Stimulated activated CD4-positive, alpha-beta T cell treated with anti-CD3 and anti-CD28 coated beads, Interleukin-4, amount 100 ng/mL, for 48 hours (primary cell): ENCODE data around the gene RSAD1.

Source experiments
- DNase-seq, 2 donors: peaks; one replicate each; pipeline ENCODE4 v3.0.0-alpha.2; 2020; ENCODE audit warnings: low read depth in 2 of 2

Gene RSAD1

GRCh38 chr17:50458270-50458669 lies 20.4 kb upstream of the RSAD1 start:
- DNase-seq: no peak

DNA sequence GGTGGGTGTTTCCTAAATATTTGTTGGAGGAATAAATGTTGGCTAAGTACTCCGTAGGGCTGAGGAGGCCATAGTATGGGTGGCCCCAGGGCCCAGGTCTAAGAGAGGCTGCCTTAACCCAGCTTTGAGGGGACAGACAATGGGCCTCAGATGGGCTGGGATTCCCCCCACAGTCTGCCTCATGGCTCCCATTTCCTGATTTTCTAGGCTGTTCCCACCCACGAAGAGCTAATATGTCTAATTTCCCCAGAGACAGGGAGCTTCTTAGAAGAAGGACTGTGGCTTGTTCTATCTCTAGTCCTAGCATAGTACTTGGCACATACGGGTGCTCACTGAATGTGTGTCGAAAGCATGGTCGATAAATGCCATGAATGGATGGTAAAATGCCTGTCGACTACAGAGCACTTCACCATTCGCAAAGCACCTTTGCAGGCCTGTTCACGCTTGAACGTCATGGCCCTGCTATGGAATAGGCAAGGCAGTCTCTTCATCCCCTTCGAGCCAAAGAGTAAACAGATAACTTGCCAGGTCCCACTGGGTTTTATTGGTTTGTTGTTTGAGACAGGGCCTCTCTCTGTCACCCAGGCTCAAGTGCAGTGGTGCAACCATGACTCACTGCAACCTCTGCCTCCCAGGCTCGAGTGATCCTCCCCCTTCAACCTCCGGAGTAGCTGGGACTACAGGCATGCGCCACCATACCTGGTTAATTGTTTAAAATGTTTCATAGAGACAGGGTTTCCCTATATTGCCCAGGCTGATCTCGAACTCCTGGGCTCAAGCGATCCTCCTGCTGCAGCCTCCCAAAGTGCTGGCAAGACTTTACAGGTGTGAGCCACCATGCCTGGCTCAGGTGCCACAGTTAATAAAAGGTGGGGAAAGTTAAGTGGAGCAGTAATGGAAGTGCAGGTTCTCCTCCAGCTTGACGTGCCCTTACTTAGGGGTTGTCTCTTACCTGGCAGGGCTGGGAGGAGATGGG lies 19.7 kb upstream of the RSAD1 start:
- DNase-seq: no peak

DNA sequence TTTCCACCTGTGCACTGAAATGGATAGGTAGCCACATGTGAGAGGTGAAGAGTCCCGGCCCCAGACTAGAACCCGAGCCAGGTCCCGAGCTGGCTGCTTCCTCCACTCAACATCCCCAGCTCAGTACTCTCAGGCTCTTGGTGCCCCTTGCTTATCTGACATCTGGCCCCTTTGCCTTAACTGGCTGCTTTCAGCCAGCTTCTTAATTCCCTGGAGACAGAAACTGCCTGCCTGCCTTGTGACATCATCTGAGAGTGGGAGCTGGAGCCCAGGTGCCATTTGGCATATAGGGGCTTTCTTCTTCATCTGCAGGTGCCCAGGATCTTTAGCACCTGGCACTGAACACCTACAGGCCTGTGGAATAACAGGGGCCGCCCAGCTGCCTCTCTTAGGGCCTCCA lies 18.9 kb upstream of the RSAD1 start:
- DNase-seq: no peak

GRCh38 chr17:50460831-50461526 lies 17.7 kb upstream of the RSAD1 start:
- no peak for DNase-seq

- DNase-seq: no peak
Observed at GRCh38 chr17:50461550-50462132, 17.0 kb upstream of the RSAD1 start.

GRCh38 chr17:50462446-50462845 lies 16.2 kb upstream of the RSAD1 start:
- DNase-seq: no peak

- no peak for DNase-seq
Observed at GRCh38 chr17:50464121-50464520, 14.5 kb upstream of the RSAD1 start.

GRCh38 chr17:50464736-50465135 lies 13.9 kb upstream of the RSAD1 start:
- no peak for DNase-seq

DNA sequence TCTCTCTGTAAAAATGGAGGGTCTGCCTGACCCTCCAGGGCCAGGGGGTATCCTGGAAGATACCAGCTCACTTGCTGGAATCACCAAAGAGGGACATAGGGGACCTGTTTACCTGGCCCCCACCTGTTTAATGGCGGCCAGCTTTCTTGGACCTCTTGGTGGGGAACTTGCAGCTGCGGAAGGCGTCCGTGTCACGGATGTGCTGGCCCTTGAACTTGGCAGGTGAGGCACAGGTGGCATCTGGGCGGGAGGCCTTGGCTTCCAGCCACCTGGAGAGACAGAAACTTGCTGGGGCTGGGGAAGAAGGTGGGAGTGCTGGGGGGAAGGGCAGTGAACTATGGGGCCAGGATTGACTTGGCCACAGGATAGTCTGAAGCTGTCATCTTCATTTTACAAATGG lies 13.5 kb upstream of the RSAD1 start:
- DNase-seq: no peak

GRCh38 chr17:50465635-50466034 lies 13.0 kb upstream of the RSAD1 start:
- no peak for DNase-seq

DNA sequence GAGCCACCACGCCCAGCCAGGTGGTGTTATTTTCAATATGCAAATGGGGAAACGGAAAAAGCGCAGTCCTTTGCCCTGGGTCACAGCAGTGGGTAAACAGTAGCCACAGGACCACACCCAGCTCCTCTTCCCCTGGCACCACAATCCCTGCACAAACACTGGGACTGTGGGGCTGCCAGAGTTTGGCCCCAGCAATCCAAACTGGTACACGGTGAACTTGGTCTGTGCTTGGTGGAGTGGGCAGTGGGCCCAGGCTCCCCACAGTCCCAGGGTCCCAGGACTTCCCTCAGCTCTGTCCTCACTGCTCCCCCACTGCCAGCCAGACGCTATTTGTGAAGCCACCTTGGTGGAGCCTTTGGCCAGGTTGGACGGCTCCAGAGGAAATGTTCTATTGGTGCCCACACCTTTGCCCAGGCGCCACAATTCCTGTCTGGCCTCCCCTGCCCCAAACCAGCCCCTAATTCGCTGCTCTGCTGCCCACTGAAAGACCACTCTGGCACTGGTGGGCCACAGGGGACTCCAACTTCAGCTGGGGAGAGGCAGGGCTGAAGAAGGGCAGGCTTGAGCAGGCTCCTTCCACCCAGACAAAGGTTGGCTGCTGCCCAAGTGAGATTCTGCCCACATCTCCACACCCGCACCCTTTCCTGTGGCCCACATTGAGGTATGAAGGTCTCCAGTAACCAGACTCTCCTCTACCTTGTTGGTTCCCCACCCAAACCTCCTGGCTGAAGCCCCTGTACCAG lies 12.1 kb upstream of the RSAD1 start:
- DNase-seq: no peak

DNA sequence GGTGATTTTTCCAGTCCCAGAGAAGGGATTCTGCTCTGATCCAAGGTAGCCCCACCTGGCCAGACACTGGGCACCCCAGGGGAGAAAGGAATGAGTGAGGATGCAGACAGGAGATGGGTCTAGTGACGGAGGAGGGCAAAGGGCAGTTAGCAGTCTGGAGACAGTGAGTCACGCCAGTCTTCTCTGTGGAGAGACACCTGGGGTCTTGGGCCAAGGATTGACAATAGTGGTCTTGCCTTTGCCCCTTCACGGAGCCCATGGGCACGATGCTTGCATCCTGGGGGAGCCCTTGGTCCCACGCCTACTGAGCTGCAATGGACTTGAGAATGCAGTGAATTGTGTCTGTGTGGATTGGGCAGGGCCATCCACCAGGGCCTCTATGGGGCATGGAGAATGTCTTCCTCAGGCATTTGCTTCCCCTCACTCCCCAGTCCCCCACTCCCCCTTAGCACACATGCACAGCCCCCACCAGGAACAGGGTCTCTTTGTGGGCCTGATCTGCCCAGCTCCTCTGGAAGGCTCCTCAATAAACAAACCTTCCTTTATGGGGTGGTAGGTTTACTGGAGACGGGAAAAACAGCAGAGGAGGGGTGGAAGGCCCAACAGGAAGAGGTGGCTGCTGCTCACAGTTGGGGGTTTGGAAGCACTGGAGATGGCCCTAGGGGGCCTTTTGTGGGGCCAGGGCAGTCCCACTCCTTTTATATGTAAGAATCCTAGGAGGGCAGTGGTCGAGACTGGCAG lies 11.4 kb upstream of the RSAD1 start:
- no peak for DNase-seq

DNA sequence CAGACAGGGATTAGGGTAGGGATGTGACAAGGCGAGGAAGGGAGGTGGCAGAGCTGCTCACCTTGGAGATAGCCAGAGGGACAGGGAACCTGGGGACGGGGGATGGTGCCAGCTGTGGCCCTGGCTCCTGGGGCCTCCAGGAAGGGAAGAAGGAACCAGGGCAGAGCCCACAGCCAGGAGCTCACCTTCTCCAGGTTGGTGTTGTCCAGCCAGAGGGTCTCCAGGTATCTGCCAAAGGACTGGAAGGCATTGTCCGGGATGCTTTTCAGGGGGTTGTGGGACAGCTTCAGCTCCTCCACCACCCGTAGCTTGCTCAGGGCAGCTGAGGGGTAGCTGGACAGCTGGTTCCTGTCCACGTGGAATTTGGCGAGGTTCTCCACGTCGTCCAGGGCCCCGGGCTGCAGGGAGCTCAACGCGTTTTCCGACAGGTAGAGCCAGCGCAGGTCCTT lies 10.8 kb upstream of the RSAD1 start:
- no peak for DNase-seq

DNA sequence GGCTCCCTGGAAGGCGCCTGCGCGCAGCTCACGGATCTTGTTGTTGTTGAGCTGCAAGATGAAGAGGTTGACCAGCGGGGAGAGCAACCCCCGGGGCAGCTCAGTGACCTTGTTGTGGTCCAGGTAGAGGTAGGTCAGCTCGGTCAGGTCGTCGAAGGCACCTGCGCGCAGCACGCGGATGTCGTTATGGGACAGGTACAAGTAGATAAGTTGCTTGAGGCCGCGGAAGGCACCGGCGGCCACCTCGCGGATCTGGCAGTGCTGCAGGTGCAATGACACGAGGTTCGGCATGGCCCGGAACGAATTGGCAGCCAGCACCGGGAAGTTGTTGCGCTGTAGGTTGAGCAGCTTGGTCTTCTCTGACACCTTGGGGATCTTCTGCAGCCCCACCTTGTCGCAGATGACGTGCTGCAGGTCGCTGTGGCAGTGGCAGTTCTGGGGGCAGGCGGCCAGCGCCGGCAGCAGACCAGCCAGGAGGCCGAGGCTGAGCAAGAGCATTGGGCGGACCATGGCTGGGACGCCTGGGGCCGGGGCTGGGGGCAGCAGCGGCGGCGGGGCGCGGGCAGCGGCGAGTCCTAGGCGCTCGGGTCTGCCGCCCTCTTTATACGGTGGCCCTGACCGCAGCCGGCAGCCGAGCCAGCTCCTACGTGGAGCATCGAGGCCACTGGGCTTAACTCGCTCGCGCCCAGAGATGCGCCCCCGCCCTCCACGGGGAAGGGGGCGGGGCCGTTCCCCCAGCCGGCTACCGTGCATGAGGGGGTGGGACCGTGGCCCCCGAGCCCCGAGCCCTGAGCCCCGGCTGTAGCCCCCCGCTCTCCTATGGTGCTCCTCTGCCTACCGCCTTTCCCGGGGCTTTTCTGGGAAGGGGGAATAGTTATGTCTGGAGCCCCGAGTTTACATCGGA lies 10.1 kb upstream of the RSAD1 start, which contains the start of gene CHAD:
Gene CHAD (minus strand): TSS at position 577 of the 904 bp plus-strand sequence. CDS start 67 bp downstream, at position 510.
- DNase-seq: no peak

DNA sequence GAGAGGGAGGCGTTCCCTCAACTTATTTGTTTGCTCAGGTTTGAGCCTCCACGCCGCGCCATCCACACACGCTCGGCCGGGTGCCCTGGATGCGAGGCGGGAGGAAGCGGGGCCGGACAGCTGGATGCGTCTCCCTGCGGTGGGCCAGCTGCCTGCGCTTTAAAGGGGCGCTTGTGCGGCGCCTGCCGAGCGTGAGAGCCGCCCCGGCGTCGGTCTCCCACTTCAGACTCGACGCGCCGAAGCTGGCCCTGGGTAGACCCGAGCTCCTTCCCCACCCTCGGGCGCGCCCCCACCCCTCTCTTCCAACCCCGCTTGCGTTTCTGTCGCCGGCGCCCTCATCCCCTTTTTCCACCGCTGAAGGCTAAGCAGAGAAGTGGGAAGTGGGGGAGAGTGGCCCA lies 9.5 kb upstream of the RSAD1 start:
- no peak for DNase-seq

- no peak for DNase-seq
Observed at GRCh38 chr17:50469671-50470305, 8.9 kb upstream of the RSAD1 start.

- DNase-seq: no peak
Observed at GRCh38 chr17:50470426-50470825, 8.2 kb upstream of the RSAD1 start.

DNA sequence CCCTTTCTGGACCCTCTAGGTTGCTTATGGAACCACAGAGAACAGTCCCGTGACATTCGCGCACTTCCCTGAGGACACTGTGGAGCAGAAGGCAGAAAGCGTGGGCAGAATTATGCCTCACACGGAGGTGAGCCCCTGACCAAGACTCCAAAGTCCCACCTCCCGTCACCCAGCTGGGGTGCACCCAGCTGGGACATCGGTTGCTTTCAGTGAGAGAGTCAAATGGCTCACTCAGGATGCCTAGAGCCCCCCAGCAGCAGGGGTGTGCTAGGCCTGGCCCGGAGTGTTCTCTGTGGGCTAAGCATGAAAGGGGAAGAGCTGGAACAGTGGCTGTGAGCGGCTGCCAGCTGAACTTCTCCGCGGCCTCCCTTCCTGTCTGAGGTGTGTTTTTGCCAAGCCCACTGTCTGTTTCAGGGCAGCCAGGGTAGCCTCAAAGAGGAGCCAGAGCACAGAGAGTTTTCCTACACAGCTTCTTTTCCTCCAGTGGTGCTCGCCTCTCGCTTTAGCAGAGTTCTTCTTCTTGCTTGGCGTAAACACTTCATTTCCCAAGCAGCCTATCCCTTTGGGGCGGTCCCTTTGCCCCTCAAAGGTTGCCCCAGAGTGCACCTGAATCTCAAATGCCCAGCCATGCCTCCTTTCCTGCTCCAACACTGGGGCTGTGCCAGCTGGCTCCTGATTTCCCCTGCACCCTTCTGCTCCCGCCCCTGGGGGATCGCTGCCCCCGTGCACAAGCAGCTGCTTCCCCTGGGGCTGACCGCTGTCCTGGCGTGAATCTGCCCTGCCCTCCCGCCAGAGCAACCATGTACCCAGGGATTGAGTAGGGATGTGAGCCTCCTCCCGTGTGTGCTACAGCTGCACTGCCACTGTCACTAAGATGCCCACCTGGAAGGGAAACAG lies 7.4 kb upstream of the RSAD1 start:
- no peak for DNase-seq
